DND-41 (cell line): ENCODE measurements around the gene DDX60.
"Not testable (repeated sequence)": the region's sequence is repeated elsewhere in the genome, so short reads cannot be mapped to it uniquely, and the experiment has no call there.

ENCODE experiments used
- ATAC-seq: fragments of 200-7000 bp; cut with Tn5 transposase; 3 replicates; pipeline ENCODE4 v1.9.1; 2021; ENCODE audit warnings: low read depth; ENCODE audit not compliant: insufficient read depth
- DNase-seq: peaks from one replicate; pipeline ENCODE4 v3.0.0-alpha.2; 2020
- H2AFZ ChIP-seq: 2 replicates; pipeline ENCODE4 v1.6.0; 2012; ENCODE audit warnings: low read depth, low read length
- H3K27ac ChIP-seq: 2 replicates; pipeline ENCODE4 v1.5.1; 2012; ENCODE audit warnings: low read length, inconsistent platforms
- H3K27me3 ChIP-seq: fragments of 200-600 bp; sonication (generic); 2 replicates; pipeline ENCODE4 v1.6.0; 2012; ENCODE audit warnings: low read length, mild to moderate bottlenecking, inconsistent platforms; ENCODE audit not compliant: insufficient read depth, poor library complexity
- H3K36me3 ChIP-seq: 2 replicates; pipeline ENCODE4 v1.5.1; 2012; ENCODE audit warnings: low read length, inconsistent platforms; ENCODE audit not compliant: insufficient read depth
- H3K4me1 ChIP-seq: 2 replicates; pipeline ENCODE4 v1.5.1; 2012; ENCODE audit warnings: mild to moderate bottlenecking, low read length; ENCODE audit not compliant: insufficient read depth
- H3K4me2 ChIP-seq: 2 replicates; pipeline ENCODE4 v1.6.0; 2012; ENCODE audit warnings: mild to moderate bottlenecking, moderate library complexity, low read length, inconsistent platforms; ENCODE audit not compliant: insufficient read depth
- H3K4me3 ChIP-seq, 2 experiments: fragments of 200-600 bp in 1 of 2; shearing (Covaris generic) in 1 of 2; 2 replicates each; pipeline ENCODE4 v1.5.1; 2012 to 2016; ENCODE audit warnings: inconsistent platforms in 2 of 2, low read length in 2 of 2, mild to moderate bottlenecking in 2 of 2, low read depth in 1 of 2, moderate library complexity in 1 of 2
- H3K79me2 ChIP-seq: 2 replicates; pipeline ENCODE4 v1.6.0; 2012; ENCODE audit warnings: low read length, inconsistent platforms; ENCODE audit not compliant: insufficient read depth
- H3K9ac ChIP-seq: 2 replicates; pipeline ENCODE4 v1.6.0; 2012; ENCODE audit warnings: low read depth, mild to moderate bottlenecking, inconsistent platforms, low read length, moderate library complexity
- H3K9me3 ChIP-seq: 2 replicates; pipeline ENCODE4 v1.5.1; 2012; ENCODE audit warnings: low read length, moderate library complexity, mild to moderate bottlenecking, inconsistent platforms; ENCODE audit not compliant: insufficient read depth, severe bottlenecking
- H4K20me1 ChIP-seq: 2 replicates; pipeline ENCODE4 v1.6.0; 2012; ENCODE audit warnings: low read length; ENCODE audit not compliant: insufficient read depth
- EZH2 ChIP-seq: IDR thresholded peaks from 3 replicates; pipeline ENCODE4 v1.6.1; 2012; ENCODE audit warnings: borderline replicate concordance, low read depth, mild to moderate bottlenecking, moderate library complexity, low read length, inconsistent platforms; ENCODE audit not compliant: severe bottlenecking
- TF ChIP-seq, protein P1 (sequence below): IDR thresholded peaks from 2 replicates; pipeline ENCODE4 v1.5.1; 2012; ENCODE audit warnings: borderline replicate concordance, low read length, moderate library complexity, mild to moderate bottlenecking; ENCODE audit not compliant: poor library complexity, severe bottlenecking; ENCODE audit errors: extremely low read depth

Gene DDX60

DNA sequence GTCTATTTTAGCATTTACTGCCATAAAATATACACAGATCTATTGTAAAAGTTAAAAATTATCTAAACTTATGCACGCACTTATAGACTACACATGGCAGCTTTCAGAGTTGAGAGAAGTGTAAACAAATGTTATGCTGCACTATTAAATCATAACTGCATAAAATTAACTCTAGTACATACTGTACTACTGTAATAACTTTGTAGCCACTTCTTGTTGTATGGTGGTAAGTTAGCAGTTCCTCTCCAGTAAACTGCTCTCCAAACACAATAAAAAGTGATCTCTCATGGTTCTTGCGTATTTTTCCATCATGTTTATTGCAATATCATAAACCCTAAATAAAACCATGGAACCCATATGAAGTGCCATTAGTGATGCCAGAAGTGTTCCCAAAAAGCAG, 9.6 kb downstream of the DDX60 start:
- Histone ChIP-seq H3K27ac (no peak overlapping the region), H4K20me1 (no peaks in the 10 kb centered on the region), H3K4me1 (peaks cover 16% of the 10 kb centered on the region), H3K4me2 (no peak overlapping the region), H3K9me3 (no peaks in the 10 kb centered on the region), H3K4me3 (no peak overlapping the region), H3K36me3 (peaks cover 21% of the 10 kb centered on the region; the same call in 1 of the 2 replicates), H3K27me3 (no peaks in the 10 kb centered on the region), H2AFZ (no peak overlapping the region), H3K79me2 (no peaks in the 10 kb centered on the region), H3K9ac (no peak overlapping the region)
- ATAC-seq (no peak), DNase-seq (no peak)
- TF ChIP-seq EZH2: no peak
- TF ChIP-seq, protein P1, sequence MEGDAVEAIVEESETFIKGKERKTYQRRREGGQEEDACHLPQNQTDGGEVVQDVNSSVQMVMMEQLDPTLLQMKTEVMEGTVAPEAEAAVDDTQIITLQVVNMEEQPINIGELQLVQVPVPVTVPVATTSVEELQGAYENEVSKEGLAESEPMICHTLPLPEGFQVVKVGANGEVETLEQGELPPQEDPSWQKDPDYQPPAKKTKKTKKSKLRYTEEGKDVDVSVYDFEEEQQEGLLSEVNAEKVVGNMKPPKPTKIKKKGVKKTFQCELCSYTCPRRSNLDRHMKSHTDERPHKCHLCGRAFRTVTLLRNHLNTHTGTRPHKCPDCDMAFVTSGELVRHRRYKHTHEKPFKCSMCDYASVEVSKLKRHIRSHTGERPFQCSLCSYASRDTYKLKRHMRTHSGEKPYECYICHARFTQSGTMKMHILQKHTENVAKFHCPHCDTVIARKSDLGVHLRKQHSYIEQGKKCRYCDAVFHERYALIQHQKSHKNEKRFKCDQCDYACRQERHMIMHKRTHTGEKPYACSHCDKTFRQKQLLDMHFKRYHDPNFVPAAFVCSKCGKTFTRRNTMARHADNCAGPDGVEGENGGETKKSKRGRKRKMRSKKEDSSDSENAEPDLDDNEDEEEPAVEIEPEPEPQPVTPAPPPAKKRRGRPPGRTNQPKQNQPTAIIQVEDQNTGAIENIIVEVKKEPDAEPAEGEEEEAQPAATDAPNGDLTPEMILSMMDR: no peak

DNA sequence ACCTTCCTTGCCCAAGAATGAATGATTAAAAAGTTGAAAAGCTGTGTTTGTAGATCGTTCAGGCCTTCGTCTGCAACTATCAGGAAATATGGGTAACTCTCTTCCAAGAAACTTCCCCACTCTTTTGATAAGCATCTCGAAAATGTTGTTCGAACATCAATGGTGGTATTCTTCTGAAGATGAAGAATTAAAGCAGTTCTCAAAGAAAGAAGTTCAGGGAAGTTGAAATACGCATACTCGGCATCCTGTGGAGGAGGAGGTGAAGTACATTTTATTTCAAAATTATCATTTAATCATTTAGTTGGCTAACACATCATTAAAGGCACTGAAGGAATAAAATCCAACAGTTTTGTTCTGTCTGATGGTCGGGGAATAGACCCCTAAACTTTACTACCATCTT, 12.1 kb downstream of the DDX60 start:
- TF ChIP-seq, protein P1: no peak
- no peak for TF ChIP-seq EZH2
- Histone ChIP-seq H3K27me3 (no peaks in the 10 kb centered on the region), H3K27ac (no peak overlapping the region), H3K4me3 (no peak overlapping the region), H3K9ac (no peak overlapping the region), H2AFZ (no peak overlapping the region; the same call in 1 of the 2 replicates), H3K36me3 (peaks cover 30% of the 10 kb centered on the region; the same call in 1 of the 2 replicates), H3K4me2 (peak overlapping the region; percentile 21; the same call in 1 of the 2 replicates), H3K79me2 (no peaks in the 10 kb centered on the region), H3K9me3 (no peaks in the 10 kb centered on the region), H4K20me1 (no peaks in the 10 kb centered on the region), H3K4me1 (peaks cover 16% of the 10 kb centered on the region)
- peak; percentile 73 for ATAC-seq
- DNase-seq: no peak

DNA sequence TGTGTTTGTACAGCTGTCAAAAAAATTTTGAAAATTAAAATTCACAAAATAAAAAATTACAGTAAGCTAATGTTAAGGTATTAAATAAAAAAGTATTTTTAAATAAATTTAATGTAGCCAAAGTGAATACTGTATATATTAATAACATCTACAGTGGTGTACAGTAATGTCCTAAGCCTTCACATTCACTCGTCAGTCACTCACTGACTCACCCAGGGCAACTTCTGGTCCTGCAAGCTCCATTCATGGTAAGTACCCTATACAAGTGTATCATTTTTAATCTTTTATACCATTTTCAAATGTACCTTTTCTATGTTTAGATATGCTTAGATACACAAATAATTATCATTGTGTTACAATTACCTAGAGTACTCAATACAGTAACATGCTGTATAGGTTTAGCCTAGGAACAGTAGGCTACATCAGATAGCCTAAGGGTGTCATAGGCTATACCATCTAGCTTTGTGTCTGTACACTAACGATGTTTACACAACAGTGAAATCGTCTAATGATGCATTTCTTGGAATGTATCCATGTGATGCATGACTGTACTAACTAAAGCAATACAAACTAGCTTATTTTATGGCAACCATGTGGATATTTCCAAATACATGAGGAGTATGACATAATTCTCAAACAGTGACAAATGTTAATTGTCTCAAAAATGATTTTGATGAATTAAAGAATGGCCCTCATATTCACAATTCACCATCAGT, 13.7 kb downstream of the DDX60 start:
- H3K4me3 ChIP-seq: no peak overlapping the region
- DNase-seq (no peak), ATAC-seq (no peak)
- H3K9me3 ChIP-seq: no peaks in the 10 kb centered on the region
- H3K36me3 ChIP-seq: peaks cover 32% of the 10 kb centered on the region; the same call in 1 of the 2 replicates
- no peaks in the 10 kb centered on the region for H3K79me2 ChIP-seq
- H2AFZ ChIP-seq: no peak overlapping the region
- H3K9ac ChIP-seq: no peak overlapping the region
- peaks cover 16% of the 10 kb centered on the region for H3K4me1 ChIP-seq
- H3K4me2 ChIP-seq: no peak overlapping the region
- H4K20me1 ChIP-seq: no peaks in the 10 kb centered on the region
- TF ChIP-seq, protein P1: no peak
- no peak for TF ChIP-seq EZH2
- H3K27me3 ChIP-seq: no peaks in the 10 kb centered on the region
- H3K27ac ChIP-seq: no peak overlapping the region

DNA sequence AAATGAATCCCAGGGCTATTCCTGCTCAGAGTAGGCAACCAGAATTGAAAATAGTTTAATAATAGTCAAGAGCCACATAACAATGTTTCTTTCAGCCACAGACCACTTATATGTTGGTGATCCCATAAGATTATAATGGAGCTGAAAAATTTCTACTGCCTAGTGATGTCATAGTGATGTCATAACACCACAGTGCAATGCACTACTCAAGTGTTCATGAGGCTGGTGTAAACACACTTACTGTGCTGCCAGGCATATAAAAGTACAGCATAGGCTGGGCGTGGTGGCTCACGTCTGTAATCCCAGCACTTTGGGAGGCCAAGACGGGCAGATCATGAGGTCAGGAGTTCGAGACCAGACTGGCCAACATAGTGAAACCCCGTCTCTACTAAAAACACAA, 15.1 kb downstream of the DDX60 start:
- not testable (repeated sequence) for ATAC-seq, H3K27me3 ChIP-seq, H3K27ac ChIP-seq, H3K4me2 ChIP-seq, H3K9me3 ChIP-seq, DNase-seq, H3K9ac ChIP-seq, H3K4me3 ChIP-seq, H2AFZ ChIP-seq, H3K79me2 ChIP-seq, H4K20me1 ChIP-seq
- peaks cover 30% of the 10 kb centered on the region; the same call in 1 of the 2 replicates for H3K36me3 ChIP-seq
- H3K4me1 ChIP-seq: peaks cover 16% of the 10 kb centered on the region
